OCI-LY7 (cell line): ENCODE data around the gene CACNA1H.

Experiments used
- EZH2phosphoT487 ChIP-seq: fragments of 200-600 bp; sonication (generic); IDR thresholded peaks from 2 replicates; pipeline ENCODE4 v1.6.1; 2018; ENCODE audit warnings: low read depth, borderline replicate concordance, mild to moderate bottlenecking, mixed run types, antibody characterized with exemption, low read length, moderate library complexity, mixed read lengths
- TF ChIP-seq, protein P1 (sequence below): fragments of 200-600 bp; sonication (generic); conservative IDR thresholded peaks from 2 replicates; pipeline ENCODE4 v1.5.1; 2014; ENCODE audit warnings: mild to moderate bottlenecking, antibody characterized with exemption, low read length, moderate library complexity, mixed read lengths

GRCh38 chr16:1184980-1185379, 32.1 kb downstream of the CACNA1H start:
- TF ChIP-seq, protein P1, sequence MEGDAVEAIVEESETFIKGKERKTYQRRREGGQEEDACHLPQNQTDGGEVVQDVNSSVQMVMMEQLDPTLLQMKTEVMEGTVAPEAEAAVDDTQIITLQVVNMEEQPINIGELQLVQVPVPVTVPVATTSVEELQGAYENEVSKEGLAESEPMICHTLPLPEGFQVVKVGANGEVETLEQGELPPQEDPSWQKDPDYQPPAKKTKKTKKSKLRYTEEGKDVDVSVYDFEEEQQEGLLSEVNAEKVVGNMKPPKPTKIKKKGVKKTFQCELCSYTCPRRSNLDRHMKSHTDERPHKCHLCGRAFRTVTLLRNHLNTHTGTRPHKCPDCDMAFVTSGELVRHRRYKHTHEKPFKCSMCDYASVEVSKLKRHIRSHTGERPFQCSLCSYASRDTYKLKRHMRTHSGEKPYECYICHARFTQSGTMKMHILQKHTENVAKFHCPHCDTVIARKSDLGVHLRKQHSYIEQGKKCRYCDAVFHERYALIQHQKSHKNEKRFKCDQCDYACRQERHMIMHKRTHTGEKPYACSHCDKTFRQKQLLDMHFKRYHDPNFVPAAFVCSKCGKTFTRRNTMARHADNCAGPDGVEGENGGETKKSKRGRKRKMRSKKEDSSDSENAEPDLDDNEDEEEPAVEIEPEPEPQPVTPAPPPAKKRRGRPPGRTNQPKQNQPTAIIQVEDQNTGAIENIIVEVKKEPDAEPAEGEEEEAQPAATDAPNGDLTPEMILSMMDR, result no peak
- TF ChIP-seq EZH2phosphoT487, result no peak
